ENCODE results near the gene ME3.

DNA sequence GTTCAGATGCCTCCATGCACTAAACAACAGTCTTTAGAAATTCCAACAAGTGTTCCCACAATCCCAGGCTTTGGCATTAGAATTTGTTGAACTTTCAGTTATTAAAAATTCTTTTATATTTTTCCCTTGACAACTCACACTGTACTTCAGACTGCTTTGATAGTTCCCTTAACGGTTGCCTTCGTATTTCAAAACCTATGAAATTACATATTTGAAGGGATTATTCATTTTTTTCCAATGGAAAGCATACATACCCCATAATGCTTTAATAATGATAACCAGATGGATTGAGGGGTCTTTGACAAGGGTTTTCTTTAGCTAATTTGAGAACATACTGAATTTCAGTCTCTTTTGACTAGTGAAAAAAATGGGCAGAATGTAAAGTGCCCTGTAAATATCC, 76.5 kb downstream of the ME3 start:
- TF ChIP-seq, protein P1, sequence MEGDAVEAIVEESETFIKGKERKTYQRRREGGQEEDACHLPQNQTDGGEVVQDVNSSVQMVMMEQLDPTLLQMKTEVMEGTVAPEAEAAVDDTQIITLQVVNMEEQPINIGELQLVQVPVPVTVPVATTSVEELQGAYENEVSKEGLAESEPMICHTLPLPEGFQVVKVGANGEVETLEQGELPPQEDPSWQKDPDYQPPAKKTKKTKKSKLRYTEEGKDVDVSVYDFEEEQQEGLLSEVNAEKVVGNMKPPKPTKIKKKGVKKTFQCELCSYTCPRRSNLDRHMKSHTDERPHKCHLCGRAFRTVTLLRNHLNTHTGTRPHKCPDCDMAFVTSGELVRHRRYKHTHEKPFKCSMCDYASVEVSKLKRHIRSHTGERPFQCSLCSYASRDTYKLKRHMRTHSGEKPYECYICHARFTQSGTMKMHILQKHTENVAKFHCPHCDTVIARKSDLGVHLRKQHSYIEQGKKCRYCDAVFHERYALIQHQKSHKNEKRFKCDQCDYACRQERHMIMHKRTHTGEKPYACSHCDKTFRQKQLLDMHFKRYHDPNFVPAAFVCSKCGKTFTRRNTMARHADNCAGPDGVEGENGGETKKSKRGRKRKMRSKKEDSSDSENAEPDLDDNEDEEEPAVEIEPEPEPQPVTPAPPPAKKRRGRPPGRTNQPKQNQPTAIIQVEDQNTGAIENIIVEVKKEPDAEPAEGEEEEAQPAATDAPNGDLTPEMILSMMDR (conservative IDR thresholded peaks at IDR 0.05 in 1 of 2, IDR thresholded peaks at IDR 0.05 in 1 of 2; ENCODE audit: low read depth in 1 of 2, low read length in 2 of 2) = no peak
- TF ChIP-seq EZH2 (IDR thresholded peaks at IDR 0.05; ENCODE audit: low read length, missing control alignments) = no peak

Measured in fibroblast of lung (primary cell).